ENCODE measurements around the gene SF3B2. TPM values are rescaled to one million over a fixed set of nuclear protein-coding genes. Genes with fewer than 3 reads are reported as not detected.

The SF3B2 gene
- total and polyA plus RNA-seq, 9 of the 15 experiments (the other 6 are each of a cell fraction or from before 2014, with no cell fraction given) = 58.3 to 248 (median 157) TPM

GRCh38 chr11:66036334-66036710 lies 15.8 kb upstream of the SF3B2 start (continued):
- TF ChIP-seq MXD1 (CRISPR knock-in tag; IDR thresholded peaks at IDR 0.05; ENCODE audit: borderline replicate concordance, poor library complexity, severe bottlenecking) (no peak), RBM17 (IDR thresholded peaks at IDR 0.05; ENCODE audit: borderline replicate concordance, low read depth, low read length) (no peak), KLF13 (tag; IDR thresholded peaks at IDR 0.05; ENCODE audit: borderline replicate concordance, low read depth) (no peak), HNRNPLL (IDR thresholded peaks at IDR 0.05; ENCODE audit: low read depth, low read length, poor library complexity, severe bottlenecking) (no peak), ZNF695 (CRISPR knock-in tag; IDR thresholded peaks at IDR 0.05) (no peak), ETV5 (CRISPR knock-in tag; IDR thresholded peaks at IDR 0.05; ENCODE audit: low read depth) (no peak), NCOA4 (IDR thresholded peaks at IDR 0.05; ENCODE audit: partially characterized antibody) (no peak)
- TF ChIP-seq, protein P1, sequence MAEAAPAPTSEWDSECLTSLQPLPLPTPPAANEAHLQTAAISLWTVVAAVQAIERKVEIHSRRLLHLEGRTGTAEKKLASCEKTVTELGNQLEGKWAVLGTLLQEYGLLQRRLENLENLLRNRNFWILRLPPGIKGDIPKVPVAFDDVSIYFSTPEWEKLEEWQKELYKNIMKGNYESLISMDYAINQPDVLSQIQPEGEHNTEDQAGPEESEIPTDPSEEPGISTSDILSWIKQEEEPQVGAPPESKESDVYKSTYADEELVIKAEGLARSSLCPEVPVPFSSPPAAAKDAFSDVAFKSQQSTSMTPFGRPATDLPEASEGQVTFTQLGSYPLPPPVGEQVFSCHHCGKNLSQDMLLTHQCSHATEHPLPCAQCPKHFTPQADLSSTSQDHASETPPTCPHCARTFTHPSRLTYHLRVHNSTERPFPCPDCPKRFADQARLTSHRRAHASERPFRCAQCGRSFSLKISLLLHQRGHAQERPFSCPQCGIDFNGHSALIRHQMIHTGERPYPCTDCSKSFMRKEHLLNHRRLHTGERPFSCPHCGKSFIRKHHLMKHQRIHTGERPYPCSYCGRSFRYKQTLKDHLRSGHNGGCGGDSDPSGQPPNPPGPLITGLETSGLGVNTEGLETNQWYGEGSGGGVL (CRISPR knock-in tag; IDR thresholded peaks at IDR 0.05) = no peak
- TF ChIP-seq, protein P2, sequence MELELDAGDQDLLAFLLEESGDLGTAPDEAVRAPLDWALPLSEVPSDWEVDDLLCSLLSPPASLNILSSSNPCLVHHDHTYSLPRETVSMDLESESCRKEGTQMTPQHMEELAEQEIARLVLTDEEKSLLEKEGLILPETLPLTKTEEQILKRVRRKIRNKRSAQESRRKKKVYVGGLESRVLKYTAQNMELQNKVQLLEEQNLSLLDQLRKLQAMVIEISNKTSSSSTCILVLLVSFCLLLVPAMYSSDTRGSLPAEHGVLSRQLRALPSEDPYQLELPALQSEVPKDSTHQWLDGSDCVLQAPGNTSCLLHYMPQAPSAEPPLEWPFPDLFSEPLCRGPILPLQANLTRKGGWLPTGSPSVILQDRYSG (tag; conservative IDR thresholded peaks at IDR 0.05; ENCODE audit: low read depth) = no peak

Data from K562 (cell line).